ENCODE data around the gene FOXRED2. TPM values are rescaled to one million over a fixed set of nuclear protein-coding genes. Genes with fewer than 3 reads are reported as not detected.
A peak's percentile ranks its signal among the peaks of the same experiment; 100 is the strongest.
"Not testable (repeated sequence)": the region's sequence is repeated elsewhere in the genome, so short reads cannot be mapped to it uniquely, and the experiment has no call there.

The FOXRED2 gene
- polyA plus RNA-seq, 10 donors: 15.5 to 25.3 (median 19.7) TPM

DNA sequence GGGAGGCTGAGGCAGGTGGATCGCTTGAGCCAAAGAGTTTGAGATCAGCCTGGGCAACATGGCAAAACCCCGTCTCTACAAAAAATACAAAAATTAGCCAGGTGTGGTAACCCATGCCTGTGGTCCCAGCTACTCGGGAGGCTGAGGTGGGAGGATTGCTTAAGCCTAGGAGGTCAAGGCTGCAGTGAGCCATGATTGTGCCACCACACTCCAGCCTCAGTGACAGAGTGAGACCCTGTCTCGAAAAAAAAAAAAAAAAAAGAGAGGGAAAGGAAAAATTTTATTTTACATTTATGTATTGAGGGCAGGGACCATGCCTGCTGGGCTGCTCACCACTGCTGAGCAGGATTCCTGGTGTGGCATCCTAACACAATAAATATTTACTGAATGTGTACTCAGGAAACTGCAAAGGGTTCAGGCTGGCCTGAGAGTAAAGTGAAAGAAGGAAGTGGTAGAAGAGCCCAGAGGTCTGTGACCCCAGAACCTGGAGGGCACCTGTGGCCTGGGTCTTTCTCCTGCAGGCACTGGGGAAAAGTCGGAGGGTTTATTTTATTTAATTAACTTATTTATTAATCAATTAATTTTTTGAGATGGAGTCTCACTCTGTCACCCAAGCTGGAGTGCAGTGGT is 53.7 kb downstream of the FOXRED2 start:
- DNase-seq: not testable (repeated sequence)

DNA sequence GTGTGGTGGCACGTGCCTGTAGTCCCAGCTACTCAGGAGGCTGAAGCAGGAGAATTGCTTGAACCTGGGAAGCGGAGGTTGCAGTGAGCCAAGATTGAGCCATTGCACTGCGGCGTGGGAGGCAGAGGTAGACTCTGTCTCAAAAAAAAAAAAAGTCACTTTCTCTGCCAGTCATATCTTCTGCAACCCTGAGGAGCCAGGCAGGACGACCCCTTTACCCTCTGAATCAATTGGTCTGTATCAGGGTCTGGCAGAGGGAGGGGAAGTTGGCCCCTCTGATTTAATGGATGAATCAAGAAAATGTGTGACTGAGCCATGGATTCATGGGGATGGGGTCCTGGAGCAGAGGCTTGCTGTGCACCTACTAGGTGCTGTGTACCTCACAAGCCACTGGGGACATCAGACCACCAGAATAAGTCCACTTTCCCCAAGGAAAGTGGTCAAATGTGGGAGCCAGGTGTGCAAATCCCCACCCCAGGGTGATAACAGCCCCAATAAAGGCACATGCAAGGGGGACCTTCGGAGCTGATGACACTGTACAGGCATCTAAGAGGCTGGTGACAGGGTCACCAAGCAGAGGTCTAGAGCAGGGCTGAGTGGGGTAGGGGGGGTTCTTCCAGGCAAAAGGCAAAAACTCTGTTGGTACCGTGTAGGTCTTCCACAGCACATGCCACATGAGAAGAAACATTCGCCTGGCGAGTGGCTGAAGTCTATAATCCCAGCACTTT is 54.4 kb downstream of the FOXRED2 start:
- DNase-seq: no peak

DNA sequence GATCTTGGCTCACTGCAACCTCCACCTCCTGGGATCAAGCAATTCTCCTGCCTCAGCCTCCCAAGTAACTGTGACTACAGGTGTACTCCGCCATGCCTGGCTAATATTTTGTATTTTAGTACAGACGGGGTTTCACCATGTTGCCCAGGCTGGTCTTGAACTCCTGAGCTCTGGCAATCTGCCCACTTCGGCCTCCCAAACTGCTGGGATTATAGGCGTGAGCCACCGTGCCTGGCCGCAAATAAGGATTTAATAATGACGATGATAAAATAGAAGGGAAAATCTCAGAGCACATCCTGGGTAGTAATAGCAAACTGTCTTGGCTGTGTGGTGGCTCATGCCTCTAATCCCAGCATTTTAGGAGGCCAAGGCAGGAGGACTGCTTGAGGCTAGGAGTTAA is 55.9 kb downstream of the FOXRED2 start:
- not testable (repeated sequence) for DNase-seq

DNA sequence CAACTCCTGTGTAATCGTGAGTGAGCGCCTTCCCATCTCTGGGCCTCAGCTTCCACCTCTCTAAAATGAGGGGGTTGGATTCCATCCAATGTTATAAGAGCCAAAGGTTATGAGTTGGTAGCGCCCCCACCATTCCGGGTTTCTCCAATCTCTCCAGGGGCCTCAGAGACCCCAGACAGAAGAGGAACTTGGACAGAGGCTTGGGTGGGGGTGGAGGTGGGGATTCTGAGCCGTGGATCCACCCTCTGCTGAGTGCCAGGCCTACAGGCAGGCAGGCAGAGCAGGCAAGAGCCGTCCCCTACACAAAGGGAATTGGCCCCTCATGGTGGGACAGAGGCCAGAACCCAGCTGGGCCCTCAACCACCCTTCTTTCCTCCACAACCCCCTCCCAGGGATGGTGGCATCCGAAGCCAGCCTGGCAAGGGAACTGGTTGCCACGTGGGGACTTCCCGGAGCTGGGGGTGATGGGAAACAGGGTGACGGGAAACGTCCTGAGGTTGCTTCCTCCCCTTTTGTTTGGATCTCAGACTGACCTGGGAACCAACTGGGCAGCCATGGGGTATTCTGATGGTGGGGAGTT is 57.2 kb downstream of the FOXRED2 start:
- no peak for DNase-seq

DNA sequence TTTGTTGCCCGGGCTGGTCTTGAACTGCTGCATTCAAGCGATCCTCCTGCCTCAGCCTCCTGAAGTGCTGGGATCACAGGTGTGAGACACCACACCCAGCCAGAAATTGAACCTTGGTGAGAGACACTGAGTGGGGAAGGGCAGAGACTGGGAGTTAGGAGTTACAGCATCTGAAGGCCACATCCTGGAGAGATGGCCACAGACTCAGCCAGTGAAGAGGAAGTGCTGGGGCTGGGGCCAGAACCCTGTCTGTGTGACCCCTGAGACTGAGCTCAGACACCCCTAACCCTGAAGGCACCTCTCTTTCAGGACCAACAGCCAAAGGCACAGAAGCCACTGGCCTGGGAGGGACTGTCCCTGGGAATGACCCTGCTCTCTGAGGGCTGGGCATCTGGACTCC is 59.2 kb downstream of the FOXRED2 start:
- no peak for DNase-seq

DNA sequence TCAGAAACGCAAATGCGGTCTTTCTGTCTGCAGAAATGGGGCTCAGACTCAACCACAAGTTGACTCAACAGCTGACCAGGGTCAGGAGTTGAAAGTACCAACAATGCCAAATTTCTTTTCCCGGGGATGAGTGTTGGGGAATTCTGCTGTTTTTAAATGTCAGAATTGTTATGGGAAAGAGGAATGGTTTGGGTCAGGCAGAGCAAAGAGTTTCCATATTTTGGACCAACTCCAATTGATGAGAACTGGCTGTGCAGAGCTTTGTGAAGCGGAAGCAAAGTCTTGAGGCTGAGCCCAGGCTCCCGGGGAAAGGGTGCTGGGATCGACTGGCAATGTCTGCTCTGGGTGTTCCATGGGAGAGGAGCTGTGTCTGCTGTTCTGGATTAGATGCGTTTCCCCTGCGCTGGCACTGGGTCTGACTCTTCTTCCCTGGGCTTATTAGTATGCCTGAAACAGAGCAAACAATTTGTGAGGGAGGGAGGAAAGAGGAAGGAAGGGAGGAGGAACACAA is 61.6 kb downstream of the FOXRED2 start:
- DNase-seq: no peak

DNA sequence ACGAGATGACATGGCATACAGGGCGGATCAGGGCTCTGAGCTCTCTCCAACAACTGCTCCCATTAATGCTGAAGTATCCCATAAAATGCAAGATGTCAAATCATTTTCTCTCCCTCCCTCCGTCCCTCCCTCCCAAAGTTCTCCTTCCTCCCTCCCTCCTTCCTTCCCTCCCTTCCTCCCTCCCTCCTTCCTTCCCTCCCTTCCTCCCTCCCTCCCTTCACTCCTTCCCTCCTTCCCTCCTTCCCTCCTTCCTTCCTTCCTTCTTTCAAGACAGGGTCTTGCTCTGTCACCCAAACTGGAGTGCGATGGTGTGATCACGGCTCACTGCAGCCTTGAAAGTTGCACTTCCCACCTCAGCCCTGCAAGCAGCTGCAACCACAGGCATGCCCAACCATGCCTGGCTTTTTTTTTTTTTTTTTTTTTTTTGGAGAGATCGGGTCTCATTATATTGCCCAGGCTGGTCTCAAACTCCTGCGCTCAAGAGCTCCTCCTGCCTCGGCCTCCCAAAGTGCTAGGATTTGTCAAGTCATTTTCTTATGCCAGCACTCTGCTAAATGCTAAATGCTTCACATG is 63.6 kb downstream of the FOXRED2 start:
- no peak for DNase-seq

DNA sequence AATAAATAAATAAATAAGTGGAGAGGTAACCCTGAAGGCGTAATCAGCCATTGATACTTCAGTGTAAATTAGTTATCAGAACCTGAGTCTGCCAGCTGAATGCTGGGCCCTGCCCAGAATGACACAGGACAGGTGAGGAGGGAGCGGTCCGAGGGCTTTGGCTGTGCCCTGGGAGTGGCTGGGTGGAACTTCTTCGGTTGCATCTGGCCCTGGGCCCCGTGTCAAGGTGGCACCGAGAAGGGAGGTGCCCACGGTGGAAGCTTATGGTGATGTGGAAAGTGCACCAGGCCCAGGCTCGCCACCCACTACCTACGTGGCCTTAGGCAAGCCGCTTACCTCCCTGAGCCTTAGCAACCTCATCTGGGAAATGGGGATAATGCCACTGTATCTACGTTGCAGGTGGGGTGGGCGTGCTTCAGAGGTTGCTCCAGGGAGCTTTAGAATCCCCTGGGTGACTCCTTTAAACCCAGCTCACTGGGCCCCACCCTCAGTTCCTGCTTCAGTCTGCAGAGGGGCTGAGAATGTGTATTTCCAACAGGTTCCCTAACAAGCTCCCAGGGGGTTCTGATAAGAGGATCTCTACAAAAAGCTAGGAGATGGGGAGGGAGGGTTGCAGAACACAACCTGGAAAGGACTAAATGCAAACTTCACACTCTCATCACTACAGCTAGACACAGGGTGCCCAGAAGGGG is 64.2 kb downstream of the FOXRED2 start:
- DNase-seq: no peak

DNA sequence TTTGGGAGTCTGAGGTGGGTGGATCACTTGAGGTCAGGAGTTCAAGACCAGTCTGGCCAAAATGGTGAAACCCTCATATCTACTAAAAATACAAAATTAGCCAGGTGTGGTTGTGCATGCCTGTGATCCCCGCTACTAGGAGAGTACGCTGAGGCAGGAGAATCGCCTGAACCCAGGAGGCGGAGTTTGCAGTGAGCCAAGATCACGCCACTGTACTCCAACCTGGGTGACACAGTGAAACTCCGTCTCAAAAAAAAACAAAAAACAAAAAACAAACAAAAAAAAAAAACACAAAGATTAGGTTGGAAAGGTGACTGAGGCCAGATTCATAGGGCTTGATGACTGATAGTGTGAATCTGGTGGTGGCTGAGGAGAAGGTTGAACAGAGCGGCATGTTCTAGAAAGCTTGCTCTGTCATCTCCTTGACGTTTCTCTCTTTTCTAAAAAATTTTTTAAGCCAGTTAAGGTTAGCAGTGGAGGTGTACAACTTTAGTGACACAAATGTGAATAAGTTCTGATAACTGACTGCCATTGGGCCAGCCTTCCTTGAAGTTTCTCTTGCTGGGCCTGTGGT is 66.3 kb downstream of the FOXRED2 start:
- no peak for DNase-seq

DNA sequence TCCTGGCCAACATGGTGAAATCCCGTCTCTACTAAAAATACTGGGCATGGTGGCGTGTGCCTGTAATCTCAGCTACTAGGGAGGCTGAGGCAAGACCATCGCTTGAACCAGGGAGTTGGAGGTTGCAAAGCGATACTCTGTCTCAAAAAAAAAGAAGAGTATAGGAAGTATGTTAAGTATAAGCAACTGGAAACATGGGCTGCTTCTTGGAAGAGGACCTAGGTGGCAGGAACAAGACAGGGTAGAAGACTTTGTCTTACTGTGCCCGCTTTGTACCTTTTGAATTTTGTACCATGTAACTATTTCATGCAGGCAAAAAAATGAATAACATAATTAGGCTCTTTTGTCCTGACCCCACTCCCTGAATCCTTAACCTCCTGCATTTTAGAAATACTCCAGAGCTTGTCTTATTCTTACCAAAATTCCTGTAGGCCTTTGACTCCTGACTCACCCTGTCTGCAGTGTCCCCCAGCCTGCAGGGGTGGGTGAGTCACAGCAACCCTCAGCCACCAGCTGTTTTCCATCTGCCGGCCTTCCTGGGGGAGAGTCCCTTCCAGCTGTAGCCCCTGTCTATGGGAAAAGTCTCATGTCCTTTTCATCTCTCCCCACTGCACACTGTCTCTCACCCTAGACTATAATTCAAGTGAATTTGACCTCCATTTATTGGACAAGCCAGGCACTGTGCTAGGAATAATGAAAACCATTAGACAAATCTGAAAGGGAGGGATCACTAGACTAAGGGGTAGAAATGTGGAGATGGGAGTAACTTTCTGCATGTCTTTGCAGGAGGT is 67.2 kb downstream of the FOXRED2 start:
- peak in 2 of 3 donors; percentile 56 to 81 for DNase-seq

Other genes with a start within 250 kb of the FOXRED2 start
- 100 to 1,000 TPM in 5 of 10 donors, 10 to 100 TPM in 5; 89.8 to 154 (median 103) TPM for gene MYH9, start 119.1 kb downstream of the FOXRED2 start, polyA plus RNA-seq (ENCODE audit: insufficient read length in 10 of 10)
- 100 to 1,000 TPM in 8 of 10 donors, 10 to 100 TPM in 2; 92.9 to 113 (median 108) TPM for gene TXN2, start 25.4 kb downstream of the FOXRED2 start, polyA plus RNA-seq (ENCODE audit: insufficient read length in 10 of 10)
- gene EIF3D, start 22.1 kb upstream of the FOXRED2 start, polyA plus RNA-seq (ENCODE audit: insufficient read length in 10 of 10): 100 to 1,000 TPM; 152 to 206 (median 174) TPM
- gene CACNG2, start 196.7 kb upstream of the FOXRED2 start, polyA plus RNA-seq (ENCODE audit: insufficient read length in 10 of 10): under 1 TPM in 1 of 10 donors, not detected in 9; 0.08 TPM

Measured in muscle of back (tissue), 11 donors.